Lower leg skin (tissue), 4 donors: ENCODE data around the gene PIP4K2A. TPM values are rescaled to one million over a fixed set of nuclear protein-coding genes. Genes with fewer than 3 reads are reported as not detected.

Experiments used
- DNase-seq, 2 donors: peaks; one replicate each; pipeline ENCODE4 v3.0.0-alpha.2; 2019; ENCODE audit warnings: low spot score in 2 of 2
- H3K4me3 ChIP-seq: fragments of 200-600 bp; sonication (generic); 2 replicates; pipeline ENCODE4 v1.5.1; 2017; ENCODE audit warnings: mild to moderate bottlenecking, low read depth; ENCODE audit not compliant: poor library complexity, severe bottlenecking
- POLR2A ChIP-seq, 2 donors: fragments of 450-650 bp; IDR thresholded peaks; one replicate each; pipeline ENCODE4 v1.6.1; 2016 to 2017; ENCODE audit warnings: antibody characterized with exemption in 2 of 2, mild to moderate bottlenecking in 1 of 2, moderate library complexity in 1 of 2
- WGBS, 2 donors: methylation state at CpG; one replicate each; pipeline ENCODE4 v1.1.5; 2018; 5-methylcytosine and 5-hydroxymethylcytosine counted together
- intact Hi-C: fragments of 100-400 bp; cut with DNase I; formaldehyde crosslinking; loops from one replicate; pipeline ENCODE4 v1.15.0; 2023; ENCODE audit warnings: low total_unique reads
- total RNA-seq, 4 donors: library from RNA; depleted of rRNA; stranded (reverse); fragments of >200 nt; gene quantifications; one replicate each; pipeline ENCODE4 v1.1.0, GENCODE V29; 2016
- TF ChIP-seq, protein P1 (sequence below), 3 donors: fragments of 450-650 bp; IDR thresholded peaks; one replicate each; pipeline ENCODE4 v1.5.1; 2016; ENCODE audit warnings: antibody characterized with exemption in 3 of 3, mild to moderate bottlenecking in 3 of 3, moderate library complexity in 2 of 3

PIP4K2A gene
- total RNA-seq, 4 donors from 2014 or later: 2.3 to 12.4 (median 6.6) TPM

DNA sequence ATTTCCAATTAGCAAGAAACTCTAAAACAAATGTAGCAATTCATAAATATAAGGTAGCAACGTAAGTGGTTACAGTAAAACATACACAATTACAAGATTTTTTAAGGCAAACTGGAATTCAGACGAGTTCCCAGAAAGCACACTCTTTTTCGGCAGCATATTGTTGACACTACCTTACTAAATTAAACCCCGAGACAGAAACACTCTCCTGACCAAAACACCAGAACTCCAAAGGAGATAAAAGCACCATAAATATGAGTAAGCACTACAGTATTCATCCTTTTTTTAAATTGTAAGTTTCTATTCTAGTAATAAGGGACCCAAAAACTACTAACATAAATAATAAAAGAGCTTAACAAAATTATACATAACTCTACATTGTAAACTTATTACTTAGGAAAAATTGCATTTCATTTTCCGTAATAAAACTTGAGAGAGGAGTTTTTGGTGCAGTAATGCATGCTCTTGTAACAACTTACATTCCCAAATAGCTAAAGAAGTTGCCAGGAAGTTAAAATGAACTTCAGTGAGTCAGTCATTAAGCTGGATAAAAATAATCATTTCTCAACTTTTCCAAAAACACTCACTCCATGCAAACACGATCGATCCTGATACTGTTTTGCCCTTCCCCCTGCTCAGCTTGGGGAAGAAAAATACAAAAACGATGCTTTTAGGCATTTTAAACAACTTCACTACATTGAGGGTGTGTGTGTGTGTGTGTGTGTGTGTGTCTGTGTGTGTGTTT is 2.0 kb downstream of the PIP4K2A start:
- WGBS, 2 donors: 31 to 32% methylated on average over 8 of the region's 8 CpGs
- TF ChIP-seq, protein P1, sequence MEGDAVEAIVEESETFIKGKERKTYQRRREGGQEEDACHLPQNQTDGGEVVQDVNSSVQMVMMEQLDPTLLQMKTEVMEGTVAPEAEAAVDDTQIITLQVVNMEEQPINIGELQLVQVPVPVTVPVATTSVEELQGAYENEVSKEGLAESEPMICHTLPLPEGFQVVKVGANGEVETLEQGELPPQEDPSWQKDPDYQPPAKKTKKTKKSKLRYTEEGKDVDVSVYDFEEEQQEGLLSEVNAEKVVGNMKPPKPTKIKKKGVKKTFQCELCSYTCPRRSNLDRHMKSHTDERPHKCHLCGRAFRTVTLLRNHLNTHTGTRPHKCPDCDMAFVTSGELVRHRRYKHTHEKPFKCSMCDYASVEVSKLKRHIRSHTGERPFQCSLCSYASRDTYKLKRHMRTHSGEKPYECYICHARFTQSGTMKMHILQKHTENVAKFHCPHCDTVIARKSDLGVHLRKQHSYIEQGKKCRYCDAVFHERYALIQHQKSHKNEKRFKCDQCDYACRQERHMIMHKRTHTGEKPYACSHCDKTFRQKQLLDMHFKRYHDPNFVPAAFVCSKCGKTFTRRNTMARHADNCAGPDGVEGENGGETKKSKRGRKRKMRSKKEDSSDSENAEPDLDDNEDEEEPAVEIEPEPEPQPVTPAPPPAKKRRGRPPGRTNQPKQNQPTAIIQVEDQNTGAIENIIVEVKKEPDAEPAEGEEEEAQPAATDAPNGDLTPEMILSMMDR (IDR thresholded peaks at IDR 0.05): no peak
- no peak for TF ChIP-seq POLR2A (IDR thresholded peaks at IDR 0.05)
- intact Hi-C loops: no loop called here
- no peak for DNase-seq
- H3K4me3 ChIP-seq: peak overlapping the region; percentile 95

DNA sequence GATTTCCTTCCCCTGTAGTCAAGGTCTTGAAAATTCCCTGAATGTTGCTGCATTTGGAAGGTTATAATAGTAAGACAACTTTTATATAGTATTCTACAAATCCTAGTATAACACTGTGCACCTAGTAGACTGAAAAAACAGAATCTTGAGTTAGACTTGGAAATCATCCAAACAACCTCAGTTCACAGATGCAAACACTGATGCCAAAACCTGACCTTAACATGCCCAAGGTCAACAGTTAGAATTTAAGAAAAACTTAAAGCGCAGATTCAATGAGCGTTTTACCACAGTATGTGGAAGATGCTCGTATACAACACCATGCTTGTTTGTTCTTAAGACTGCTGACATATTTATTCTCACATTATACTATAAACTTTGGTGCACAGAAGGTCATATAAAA is 3.0 kb downstream of the PIP4K2A start:
- no peak for TF ChIP-seq POLR2A (IDR thresholded peaks at IDR 0.05)
- TF ChIP-seq, protein P1 (IDR thresholded peaks at IDR 0.05): no peak
- no peak for DNase-seq
- no peak overlapping the region for H3K4me3 ChIP-seq
- 86 to 88% methylated on average over 3 of the region's 3 CpGs for WGBS, 2 donors
- intact Hi-C loops: no loop called here

DNA sequence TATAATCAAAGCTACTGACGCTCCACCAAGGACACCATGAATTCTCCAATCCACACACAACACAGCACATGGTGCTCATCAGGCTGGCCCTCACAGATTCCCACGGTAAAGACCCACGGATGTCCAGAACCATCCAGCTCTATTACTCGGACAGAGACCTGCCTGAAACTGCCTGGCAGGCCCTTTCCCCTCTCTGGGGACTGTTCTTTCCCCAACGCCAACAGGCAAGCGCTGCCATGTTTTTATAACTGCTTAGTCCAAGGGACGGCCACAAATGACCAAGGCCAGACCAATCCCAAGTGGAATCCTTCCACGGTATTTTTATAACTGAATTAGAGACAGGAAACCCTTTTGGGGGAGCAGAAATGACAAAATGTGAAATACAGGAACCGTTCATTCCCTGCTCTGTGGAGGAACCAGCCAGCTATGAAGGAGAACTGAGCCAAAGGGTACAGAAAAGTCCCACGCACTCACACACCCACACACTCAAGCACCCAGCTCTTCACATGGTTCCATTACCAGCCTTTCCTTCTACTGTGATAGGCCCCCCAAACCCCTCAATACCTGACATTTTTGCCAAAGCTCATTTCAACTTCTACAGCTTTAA is 4.1 kb downstream of the PIP4K2A start:
- no peak overlapping the region for H3K4me3 ChIP-seq
- no peak for DNase-seq
- intact Hi-C loops: no loop called here
- TF ChIP-seq POLR2A (IDR thresholded peaks at IDR 0.05): no peak
- TF ChIP-seq, protein P1 (IDR thresholded peaks at IDR 0.05): no peak
- WGBS, 2 donors: 70 to 77% methylated on average over 10 of the region's 10 CpGs

DNA sequence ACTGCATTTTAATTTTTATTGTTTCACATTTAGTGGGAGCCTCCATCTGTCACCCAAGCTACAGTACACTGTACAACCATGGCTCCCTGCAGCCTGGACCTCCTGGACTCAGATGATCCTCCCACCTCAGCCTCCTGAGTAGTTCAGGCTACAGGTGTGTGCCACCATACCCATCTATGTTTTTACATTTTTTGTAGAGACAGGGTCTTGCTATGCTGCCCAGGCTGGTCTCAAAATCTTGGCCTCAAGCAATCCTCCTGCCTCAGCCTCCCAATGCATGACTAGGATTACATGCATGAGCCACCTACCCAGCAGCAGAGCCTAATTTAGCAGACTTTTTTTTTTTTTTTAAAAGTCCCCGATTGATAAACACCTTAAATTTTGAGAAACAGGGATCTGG is 5.6 kb downstream of the PIP4K2A start:
- WGBS, 2 donors: 97% methylated on average over 1 of the region's 1 CpG
- TF ChIP-seq, protein P1 (IDR thresholded peaks at IDR 0.05): no peak
- no peak for TF ChIP-seq POLR2A (IDR thresholded peaks at IDR 0.05)
- DNase-seq: no peak
- H3K4me3 ChIP-seq: no peak overlapping the region
- intact Hi-C loops: no loop called here

DNA sequence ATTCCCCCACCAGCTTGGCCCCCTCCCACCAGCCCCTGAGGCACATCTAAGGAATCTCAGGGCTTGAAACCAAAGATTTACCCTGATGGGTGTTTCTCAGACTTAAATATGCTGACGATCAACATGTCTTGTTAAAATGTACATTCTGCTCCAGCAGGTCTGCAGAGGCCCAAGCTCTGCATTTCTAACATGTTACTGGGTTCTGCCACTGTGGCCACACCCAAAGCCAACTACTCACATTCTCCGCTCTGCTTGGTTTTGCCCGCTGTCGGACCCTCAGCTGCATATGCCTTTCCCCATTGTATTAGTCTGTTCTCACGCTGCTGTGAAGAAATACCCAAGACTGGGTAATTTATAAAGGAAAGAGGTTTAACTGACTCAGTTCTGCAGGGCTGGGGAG is 8.9 kb downstream of the PIP4K2A start:
- intact Hi-C loops: no loop called here
- H3K4me3 ChIP-seq: no peak overlapping the region
- TF ChIP-seq, protein P1 (IDR thresholded peaks at IDR 0.05): no peak
- TF ChIP-seq POLR2A (IDR thresholded peaks at IDR 0.05): no peak
- 95 to 97% methylated on average over 5 of the region's 5 CpGs for WGBS, 2 donors
- no peak for DNase-seq
